Stimulated activated CD8-positive, alpha-beta memory T cell treated with anti-CD3 and anti-CD28 coated beads, Interleukin-12 subunit alpha, Interleukin-12 subunit beta, amount 100 ng/mL, for 24 hours (primary cell): ENCODE results near the gene LTO1.

ENCODE experiments used
- DNase-seq: peaks from one replicate; pipeline ENCODE4 v3.0.0-alpha.2; 2020; ENCODE audit errors: extremely low read depth

Gene LTO1

DNA sequence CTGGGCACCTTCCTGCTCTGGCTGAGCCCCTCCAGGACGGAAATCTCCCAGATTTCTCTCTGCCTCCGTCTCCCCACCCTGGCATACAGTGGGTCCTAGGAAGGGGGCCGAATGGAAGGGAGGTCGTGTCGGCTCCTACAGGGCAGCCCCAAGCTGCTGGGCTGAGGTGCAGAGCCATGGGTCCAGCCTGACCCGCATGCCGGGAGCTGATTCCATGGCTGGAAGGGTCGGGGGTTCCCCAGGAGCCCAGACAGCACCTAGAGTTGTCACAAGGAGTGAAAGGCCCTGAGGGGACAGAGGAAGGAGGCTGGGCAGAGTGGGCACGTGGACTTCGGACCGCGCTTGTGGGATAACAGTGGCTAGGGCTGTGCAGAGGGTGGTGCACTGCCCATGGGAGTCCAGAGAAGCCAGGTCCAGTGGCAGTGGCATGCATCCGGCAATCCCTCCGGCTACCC, 17.7 kb downstream of the LTO1 start:
- DNase-seq: no peak

DNA sequence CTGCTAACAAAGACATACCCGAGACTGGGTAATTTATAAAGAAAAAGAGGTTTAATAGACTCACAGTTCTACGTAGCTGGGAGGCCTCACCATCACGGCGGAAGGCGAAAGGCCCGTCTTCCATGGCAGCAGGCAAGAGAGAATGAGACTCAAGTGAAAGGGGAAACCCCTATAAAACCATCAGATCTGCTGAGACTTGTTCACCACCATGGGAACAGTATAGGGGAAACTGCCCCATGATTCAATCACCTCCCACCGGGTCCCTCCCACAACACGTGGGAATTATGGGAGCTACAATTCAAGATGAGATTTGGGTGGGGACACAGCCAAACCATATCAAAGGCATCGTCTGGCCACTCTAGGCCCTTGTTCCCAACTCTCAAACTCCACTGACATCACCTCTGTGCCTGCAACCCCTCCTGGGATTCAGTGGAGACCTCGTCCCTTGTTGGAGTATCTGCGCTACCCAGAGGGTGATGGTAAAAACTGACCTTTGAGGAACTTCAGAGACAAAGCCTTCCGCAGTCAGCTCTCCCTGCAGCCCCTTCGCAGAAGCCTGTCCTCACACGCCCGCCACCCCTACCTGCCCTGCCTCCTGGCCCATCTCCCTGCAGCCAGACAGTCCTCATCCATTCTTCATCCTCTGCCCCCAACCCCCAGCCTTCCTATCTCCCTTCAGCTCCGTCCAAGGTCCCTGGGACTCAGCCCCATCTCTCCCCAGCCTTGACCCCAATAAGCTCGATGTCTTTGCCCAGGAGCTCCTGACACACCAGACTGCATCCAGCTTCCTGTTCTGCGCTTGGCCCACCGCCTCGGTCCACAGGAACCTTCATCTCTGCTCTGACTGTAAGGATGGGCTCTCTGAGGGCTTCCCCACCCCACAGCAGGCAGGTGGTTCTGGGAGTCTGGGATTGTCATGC, 18.4 kb downstream of the LTO1 start:
- no peak for DNase-seq

DNA sequence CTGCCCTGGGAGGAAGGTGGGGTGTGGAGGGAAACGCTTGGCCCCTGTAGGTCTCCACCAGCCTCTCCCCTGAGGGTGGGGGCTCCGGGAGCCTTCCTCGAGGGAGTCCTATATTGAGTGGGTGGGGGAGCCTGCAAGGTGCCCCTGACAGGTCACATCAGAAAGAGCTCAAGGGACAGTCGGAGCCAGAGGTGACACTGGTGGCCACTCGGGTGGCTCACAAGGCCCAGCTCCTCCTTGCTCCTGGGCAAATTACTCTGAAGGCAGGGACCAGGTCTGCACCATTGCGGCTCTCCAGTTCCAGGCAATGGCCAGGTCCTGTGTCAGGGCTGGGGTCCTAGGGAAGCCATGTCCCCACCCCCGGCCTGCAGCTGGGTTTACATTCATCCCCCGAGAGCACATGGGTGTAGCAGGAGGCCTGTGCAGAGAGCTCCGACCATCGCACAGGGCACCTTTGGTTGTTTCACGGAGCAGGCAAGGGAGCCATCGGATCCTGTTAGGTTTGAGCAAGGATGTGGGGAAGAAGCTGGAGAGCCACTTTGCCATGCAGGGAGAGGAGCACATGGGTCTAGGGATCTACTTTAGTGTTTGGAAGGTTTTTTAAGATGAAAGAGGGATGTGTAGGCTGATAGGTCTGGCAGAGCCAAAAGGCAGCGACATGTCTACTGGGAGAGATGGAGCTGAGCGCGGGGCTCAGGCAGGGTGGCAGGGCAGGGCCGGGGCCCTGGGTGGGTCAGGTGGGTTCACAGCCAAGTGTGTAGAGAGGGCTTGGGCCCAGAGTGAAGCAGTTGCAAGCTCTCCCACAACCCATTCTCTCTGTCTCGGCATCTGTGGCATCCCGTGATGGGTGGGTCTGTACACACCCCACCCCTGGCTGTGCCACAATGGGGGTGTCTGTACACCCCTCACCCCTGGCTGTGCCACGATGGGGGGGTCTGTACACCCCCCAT, 19.4 kb downstream of the LTO1 start:
- no peak for DNase-seq

DNA sequence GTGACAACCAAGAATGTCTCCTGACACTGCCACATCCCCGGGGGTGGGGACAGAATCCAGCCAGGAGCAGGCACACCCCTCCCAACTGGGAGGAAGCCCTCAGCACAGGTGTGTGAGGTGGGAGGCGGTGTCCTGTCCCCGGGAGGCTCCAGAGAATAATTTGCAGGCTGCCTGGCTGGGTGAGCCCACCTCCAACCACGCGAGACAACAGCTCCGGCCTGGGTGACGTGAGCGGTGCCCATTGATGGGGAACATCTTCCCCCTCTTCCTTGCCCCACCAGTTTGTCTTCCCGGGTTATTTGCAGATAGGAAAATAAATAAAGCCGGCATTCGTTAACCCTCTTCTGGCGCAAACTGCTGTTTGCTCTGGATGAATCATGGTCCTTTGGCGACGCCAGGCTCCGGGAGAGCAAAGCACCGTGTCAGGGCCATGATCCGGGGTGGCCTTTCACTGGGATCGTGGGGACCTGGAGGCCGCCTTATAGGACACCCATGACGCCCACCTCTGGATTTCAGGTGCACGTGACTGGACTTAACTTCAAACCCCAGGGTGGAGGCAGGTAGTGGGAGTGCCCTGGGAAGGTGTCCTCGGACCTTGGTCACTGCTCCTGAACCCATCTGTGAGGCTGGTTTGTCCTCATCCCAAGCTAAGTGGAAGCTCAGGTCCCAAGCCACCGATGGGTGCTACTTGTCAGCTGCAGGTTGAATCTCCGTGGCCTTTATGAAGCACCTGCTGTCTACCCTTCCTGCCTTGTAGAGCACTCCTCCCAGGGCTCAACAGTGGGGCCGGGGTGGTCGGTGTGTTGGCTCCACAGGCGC, 20.3 kb downstream of the LTO1 start:
- no peak for DNase-seq

DNA sequence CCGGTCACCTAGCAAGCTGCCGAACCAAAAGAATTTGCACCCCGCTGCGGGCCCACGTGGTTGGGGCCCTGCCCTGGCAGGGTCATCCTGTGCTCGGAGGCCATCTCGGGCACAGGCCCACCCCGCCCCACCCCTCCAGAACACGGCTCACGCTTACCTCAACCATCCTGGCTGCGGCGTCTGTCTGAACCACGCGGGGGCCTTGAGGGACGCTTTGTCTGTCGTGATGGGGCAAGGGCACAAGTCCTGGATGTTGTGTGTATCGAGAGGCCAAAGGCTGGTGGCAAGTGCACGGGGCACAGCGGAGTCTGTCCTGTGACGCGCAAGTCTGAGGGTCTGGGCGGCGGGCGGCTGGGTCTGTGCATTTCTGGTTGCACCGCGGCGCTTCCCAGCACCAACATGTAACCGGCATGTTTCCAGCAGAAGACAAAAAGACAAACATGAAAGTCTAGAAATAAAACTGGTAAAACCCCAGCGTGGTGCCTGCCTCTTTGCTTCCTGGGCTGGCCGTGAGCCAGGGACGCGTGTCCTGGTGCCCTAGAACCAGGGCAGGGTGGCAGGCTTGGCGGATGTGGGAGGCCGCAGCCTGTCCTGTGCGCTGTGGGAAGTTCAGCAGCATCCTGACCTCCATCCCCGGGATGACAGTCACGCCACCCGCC, 21.0 kb downstream of the LTO1 start:
- DNase-seq: no peak

DNA sequence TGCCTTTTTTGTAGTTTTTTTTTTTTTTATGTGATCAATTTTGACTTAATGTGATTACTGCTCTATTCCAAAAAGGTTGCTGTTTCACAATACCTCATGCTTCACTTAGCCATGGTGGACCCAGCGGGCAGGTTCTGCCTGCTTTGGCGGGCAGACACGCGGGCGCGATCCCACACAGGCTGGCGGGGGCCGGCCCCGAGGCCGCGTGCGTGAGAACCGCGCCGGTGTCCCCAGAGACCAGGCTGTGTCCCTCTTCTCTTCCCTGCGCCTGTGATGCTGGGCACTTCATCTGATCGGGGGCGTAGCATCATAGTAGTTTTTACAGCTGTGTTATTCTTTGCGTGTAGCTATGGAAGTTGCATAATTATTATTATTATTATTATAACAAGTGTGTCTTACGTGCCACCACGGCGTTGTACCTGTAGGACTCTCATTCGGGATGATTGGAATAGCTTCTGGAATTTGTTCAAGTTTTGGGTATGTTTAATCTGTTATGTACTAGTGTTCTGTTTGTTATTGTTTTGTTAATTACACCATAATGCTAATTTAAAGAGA, 21.7 kb downstream of the LTO1 start:
- DNase-seq: no peak

DNA sequence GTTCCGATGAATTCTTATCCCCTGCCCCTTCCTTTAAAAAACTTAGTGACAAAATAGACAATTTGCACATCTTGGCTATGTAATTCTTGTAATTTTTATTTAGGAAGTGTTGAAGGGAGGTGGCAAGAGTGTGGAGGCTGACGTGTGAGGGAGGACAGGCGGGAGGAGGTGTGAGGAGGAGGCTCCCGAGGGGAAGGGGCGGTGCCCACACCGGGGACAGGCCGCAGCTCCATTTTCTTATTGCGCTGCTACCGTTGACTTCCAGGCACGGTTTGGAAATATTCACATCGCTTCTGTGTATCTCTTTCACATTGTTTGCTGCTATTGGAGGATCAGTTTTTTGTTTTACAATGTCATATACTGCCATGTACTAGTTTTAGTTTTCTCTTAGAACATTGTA, 22.2 kb downstream of the LTO1 start:
- DNase-seq: no peak

DNA sequence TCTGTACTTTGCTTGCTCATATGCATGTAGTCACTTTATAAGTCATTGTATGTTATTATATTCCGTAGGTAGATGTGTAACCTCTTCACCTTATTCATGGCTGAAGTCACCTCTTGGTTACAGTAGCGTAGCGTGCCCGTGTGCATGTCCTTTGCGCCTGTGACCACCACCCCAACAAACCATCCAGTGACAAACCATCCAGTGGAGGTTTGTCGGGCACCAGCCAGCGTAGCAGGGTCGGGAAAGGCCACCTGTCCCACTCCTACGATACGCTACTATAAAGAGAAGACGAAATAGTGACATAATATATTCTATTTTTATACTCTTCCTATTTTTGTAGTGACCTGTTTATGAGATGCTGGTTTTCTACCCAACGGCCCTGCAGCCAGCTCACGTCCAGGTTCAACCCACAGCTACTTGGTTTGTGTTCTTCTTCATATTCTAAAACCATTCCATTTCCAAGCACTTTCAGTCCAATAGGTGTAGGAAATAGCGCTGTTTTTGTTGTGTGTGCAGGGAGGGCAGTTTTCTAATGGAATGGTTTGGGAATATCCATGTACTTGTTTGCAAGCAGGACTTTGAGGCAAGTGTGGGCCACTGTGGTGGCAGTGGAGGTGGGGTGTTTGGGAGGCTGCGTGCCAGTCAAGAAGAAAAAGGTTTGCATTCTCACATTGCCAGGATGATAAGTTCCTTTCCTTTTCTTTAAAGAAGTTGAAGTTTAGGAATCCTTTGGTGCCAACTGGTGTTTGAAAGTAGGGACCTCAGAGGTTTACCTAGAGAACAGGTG, 23.1 kb downstream of the LTO1 start:
- DNase-seq: no peak

DNA sequence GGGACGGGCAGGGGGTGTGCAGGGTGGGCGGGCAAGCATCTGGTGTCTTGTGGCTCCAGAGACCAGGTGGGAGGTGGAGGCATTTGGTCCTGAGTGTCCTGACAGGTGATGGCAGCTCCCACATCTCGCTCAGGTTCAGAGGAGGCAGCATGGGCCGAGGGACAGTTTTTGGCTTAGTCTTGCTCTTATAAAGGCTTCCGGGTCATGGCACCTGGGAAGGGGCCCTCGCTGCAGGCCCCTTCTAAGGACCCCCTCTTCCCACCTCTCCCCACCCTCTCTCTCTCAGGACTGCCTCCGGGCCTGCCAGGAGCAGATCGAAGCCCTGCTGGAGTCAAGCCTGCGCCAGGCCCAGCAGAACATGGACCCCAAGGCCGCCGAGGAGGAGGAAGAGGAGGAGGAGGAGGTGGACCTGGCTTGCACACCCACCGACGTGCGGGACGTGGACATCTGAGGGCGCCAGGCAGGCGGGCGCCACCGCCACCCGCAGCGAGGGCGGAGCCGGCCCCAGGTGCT, 24.3 kb downstream of the LTO1 start:
- DNase-seq: no peak

DNA sequence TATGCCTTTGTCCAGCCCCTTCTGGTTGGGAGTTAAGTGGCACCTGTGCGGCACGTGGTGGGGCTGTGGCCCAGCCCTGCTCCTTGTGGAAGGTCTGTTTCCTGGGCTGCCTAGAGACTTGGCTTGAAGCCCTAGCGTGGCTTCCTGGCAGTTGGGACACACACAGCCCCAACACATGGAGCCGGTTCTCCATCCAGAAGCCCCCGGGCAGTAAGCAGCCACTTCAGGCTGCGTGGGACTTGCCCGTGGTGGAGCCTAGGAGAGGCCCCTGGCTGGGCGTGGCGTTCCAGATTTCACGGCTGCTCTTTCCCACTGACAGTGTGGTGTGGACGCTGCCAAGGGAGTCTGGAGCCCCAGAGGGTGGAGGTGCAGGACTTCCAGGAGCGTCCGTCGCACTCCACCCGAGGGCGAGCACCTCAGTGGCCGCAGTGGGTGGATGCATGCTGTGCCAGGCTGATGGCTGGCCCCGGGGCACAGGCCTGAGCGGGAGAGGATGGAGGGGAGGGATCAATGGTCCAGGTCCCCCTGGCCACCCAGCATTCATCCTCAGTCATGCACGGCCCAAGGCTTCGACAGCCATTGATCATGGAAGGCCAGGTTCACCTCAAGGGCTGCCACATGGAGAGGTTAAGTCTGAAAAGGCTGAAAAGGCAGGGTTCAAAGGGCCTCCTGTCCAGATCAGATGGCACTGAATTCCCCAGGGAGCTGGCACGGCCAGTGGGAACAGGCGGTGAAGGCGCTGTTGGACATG, 24.9 kb downstream of the LTO1 start:
- DNase-seq: no peak

DNA sequence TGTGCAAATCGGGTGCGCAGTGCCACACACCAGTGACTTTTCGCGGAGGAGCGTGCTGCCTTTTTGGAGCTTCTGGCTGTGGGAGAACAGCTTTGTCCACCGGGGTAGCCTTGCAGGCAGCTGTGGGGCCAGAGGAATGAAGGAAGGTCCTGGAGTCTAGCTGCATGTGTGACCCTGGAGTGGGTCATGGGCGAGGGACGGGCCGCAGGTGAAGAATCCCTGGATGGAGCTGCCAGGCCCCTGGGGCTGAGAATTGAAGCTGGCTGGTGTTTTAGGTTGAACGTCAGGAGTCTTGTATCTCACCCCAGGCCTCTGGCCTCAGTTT, 25.6 kb downstream of the LTO1 start:
- DNase-seq: no peak

DNA sequence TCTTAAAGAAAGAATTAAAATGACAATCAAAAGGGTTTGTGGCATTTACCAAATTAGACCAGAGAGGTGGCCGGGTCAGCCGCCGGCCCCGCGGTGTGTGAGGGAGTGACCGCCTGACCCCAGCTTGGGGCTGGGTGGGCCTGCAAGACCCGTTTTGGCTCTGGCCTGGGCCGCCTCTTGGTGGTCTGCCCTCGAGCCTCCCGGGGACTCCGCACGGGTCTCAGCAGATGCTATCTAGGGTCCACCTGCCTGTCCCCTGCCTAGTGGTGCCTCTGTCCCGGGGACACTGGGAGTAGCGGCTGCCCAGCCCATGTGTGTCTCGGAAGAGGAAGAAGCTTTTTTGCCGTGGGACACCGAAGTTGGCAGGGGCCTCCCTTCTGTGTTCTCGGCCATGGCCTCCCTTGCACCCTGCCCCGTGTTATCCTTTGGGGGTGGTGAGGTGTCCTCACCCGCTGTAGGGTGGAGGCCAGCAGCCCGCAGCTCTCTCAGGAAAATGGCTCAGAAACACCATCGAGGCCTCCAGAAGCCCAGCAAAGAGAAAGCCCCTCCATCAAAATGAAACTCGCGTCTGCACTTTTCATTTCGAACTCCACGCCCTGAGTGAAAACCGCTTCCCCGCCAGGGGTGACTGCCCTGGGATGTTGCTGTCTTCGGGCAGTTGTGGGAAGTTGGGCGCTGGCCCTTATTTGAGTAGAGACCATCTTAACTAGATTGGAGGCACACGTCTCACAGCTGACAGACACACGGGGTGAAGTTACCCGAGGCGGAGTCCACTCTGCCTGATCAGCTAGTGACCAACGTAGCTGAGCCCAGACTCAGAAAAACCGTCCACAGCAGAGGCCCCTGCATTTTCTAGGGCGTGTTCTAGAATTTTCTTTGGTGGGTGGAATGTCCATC, 26.2 kb downstream of the LTO1 start:
- no peak for DNase-seq

DNA sequence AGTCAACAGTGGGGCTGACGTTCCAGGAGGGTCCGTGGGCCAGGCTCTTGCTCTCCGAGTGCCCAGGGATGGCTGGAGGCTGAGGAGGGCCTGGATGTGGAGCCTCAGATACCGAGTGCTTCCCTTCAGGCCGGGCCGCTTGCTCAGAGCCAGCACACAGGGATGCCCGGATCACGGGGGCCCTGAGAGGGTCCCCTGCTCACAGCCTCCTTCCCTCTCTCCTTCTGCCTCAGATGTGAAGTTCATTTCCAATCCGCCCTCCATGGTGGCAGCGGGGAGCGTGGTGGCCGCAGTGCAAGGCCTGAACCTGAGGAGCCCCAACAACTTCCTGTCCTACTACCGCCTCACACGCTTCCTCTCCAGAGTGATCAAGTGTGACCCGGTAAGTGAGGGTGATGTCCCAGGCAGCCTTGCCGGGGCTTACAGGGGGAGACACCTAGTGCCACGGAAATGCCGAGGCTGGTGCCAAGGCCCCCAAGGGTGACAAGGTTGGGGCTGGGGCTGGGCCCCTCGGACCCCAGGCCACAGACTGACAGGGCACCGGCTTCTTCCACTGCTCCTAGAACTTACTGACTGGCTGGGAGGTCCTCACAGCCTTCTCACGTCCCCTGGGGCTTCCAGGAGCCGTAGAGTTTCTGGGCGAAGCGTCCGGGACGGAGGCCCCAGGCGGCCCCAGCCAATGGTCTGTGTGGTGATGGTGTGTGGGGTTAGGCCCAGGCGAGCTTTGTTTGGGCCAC, 27.2 kb downstream of the LTO1 start:
- no peak for DNase-seq

DNA sequence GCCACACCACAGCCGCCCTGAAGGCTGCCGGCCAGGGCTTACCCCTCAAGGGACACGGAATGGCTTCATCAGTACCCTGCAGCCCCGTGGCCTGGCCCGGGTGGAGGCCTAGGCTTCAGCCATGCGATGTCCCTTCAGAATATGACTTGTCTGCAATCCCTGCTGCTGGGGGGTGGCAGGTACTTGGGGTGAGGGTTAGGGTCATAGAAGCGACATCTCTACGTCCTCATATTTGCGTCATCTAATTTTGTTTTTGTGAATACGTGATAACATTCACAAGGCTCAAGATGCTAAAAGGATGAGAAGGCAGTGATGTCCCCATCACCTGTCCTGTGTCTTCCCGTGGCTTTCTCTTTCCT, 27.8 kb downstream of the LTO1 start:
- DNase-seq: no peak

DNA sequence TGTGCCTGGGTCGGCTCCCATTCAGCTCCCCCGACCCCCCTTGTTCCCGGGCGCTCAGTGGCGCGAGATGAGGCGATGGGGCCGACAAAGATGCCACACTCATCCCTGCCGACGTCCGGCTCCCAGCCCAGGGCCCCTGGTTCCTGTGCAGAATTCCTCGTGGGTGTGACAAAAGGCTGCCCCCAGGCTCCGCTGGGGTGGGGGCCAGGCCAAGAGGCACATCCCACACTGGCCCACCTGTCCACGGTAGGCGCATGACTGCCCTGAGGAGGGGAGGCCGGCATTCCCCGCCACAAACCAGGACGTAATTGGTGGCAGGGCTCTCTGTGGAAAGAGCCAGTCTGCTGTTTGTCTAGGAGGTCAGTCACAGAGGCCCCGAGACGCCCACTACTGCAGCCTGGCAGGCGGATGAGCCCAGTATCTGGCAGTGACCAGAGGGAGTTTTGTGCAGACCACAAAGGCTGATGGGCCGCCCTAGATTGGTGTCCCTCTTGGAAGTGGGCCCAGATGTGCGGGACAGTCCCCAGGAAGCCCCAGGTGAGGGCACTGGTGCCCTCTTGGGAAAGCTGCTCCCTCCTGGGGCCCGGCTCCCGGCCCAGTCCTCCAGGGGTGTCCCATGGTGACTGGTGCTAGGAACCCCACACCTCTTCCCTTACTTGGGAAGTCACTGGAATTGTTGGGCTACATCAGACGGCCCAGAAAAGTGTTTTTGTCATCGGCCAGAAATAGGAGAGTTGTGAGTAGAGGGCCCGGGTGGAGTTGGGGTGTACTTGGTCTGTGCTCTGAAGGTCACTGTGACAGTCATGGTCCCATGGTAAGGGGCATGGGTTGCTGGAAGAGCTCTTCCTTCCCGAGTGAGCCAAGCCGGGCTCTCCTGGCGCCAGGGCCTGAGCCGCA, 28.4 kb downstream of the LTO1 start:
- no peak for DNase-seq

DNA sequence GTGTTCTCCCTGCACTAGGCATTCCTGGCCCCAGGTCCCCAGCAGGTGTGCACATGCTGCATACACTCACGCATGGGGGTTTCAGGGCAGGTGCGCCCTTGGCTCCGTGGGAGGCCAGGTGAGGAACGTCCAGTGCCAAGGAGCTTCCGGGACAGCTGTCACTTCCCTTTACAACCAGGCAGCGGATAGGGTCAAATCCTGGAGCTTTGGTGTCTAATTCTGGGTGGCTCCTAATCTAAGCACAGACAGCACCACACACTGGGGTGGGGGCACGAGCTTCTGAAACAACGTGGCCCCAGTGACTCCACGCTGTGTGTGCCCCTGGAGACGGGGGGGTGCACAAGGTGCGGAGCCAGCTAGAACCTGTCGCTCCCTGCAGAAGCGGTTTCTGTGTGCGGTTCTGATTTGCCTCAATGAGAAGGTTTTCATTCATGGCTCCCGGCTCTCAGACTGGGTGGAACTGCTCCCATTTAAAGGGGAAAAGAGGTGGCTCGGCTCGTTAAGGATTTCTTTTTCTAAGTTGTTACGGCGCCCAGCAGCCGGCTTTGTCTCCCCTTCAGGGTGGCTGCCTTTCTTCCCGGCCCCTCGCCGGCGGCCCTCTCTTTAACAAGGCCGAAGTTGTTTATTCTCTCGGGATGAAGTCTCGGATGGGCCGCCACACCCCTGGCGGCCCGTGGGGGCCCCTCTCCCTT, 29.2 kb downstream of the LTO1 start:
- DNase-seq: no peak
